HepG2 (cell line): ENCODE results near the gene NHSL1. TPM values are rescaled to one million over a fixed set of nuclear protein-coding genes. Genes with fewer than 3 reads are reported as not detected.

Source experiments
- AHR ChIP-seq: IDR thresholded peaks from 2 replicates; pipeline ENCODE4 v1.6.1; 2018; ENCODE audit warnings: missing genetic modification reagents, missing compliant biosample characterization
- DR1 ChIP-seq: sonication (generic); formaldehyde crosslinking; IDR thresholded peaks from 2 replicates; pipeline ENCODE4 v1.8.0; 2021; ENCODE audit warnings: mild to moderate bottlenecking, missing genetic modification reagents, inconsistent platforms
- EEA1 ChIP-seq: sonication (generic); formaldehyde crosslinking; IDR thresholded peaks from 2 replicates; pipeline ENCODE4 v1.5.1; 2020; ENCODE audit warnings: mild to moderate bottlenecking, missing genetic modification reagents, borderline replicate concordance
- HOXA3 ChIP-seq: sonication (generic); formaldehyde crosslinking; IDR thresholded peaks from 2 replicates; pipeline ENCODE4 v1.5.0; 2020; ENCODE audit warnings: missing genetic modification reagents
- KDM5B ChIP-seq: sonication (generic); formaldehyde crosslinking; IDR thresholded peaks from 2 replicates; pipeline ENCODE4 v1.4.0; 2020; ENCODE audit warnings: missing genetic modification reagents, mild to moderate bottlenecking, borderline replicate concordance
- KMT2A ChIP-seq: sonication (generic); formaldehyde crosslinking; IDR thresholded peaks from 2 replicates; pipeline ENCODE4 v1.4.0; 2020; ENCODE audit warnings: missing genetic modification reagents
- MEF2D ChIP-seq: sonication (generic); formaldehyde crosslinking; IDR thresholded peaks from 2 replicates; pipeline ENCODE4 v1.5.1; 2020; ENCODE audit warnings: mild to moderate bottlenecking, missing genetic modification reagents
- MYPOP ChIP-seq: sonication (generic); formaldehyde crosslinking; IDR thresholded peaks from 2 replicates; pipeline ENCODE4 v1.8.1; 2023; ENCODE audit warnings: mild to moderate bottlenecking, moderate library complexity, missing genetic modification reagents
- PAX8 ChIP-seq: sonication (generic); formaldehyde crosslinking; IDR thresholded peaks from 2 replicates; pipeline ENCODE4 v1.8.0; 2022; ENCODE audit warnings: mild to moderate bottlenecking, missing genetic modification reagents, borderline replicate concordance
- RAD21 ChIP-seq: fragments of 450-650 bp; formaldehyde crosslinking; IDR thresholded peaks from 2 replicates; pipeline ENCODE4 v1.5.0; 2020; ENCODE audit warnings: mild to moderate bottlenecking
- ZBTB3 ChIP-seq: sonication (generic); formaldehyde crosslinking; IDR thresholded peaks from 2 replicates; pipeline ENCODE4 v1.4.0; 2020; ENCODE audit warnings: low read depth, mild to moderate bottlenecking, moderate library complexity, missing genetic modification reagents, borderline replicate concordance
- ZNF431 ChIP-seq: sonication (generic); formaldehyde crosslinking; IDR thresholded peaks from 2 replicates; pipeline ENCODE4 v1.9.0; 2022; ENCODE audit warnings: missing genetic modification reagents, low read depth, mild to moderate bottlenecking, borderline replicate concordance
- ZNF816 ChIP-seq: sonication (generic); formaldehyde crosslinking; IDR thresholded peaks from 2 replicates; pipeline ENCODE4 v1.8.0; 2022; ENCODE audit warnings: missing genetic modification reagents, mild to moderate bottlenecking, borderline replicate concordance
- polyA plus RNA-seq, 8 experiments: library from polyadenylated mRNA; depleted of rRNA in 3 of 8; stranded (reverse) in 7 of 8; unstranded in 1 of 8; fragments of >200 nt; fragmentation: Illumina TruSeq in 4 of 8; extraction: Trizol in 4 of 8; gene quantifications; 2 replicates each; pipeline versions ENCODE4 v1.2.1 to v1.2.3, GENCODE V29; 2011 to 2016; ENCODE audit warnings: low read depth in 4 of 8, missing spikeins in 1 of 8, mixed read lengths in 1 of 8; ENCODE audit not compliant: insufficient read depth in 1 of 8
- total RNA-seq, 5 experiments: library from RNA; depleted of rRNA; stranded (reverse); fragments of >200 nt; fragmentation: Illumina TruSeq; extraction: Trizol; gene quantifications; 2 replicates each; pipeline ENCODE4 v1.2.3, GENCODE V29; 2016; ENCODE audit warnings: low read depth in 1 of 5
- TF ChIP-seq, protein P1 (sequence below): sonication (generic); formaldehyde crosslinking; IDR thresholded peaks from 2 replicates; pipeline ENCODE4 v1.4.0; 2020; ENCODE audit warnings: missing genetic modification reagents, borderline replicate concordance
- TF ChIP-seq, protein P2 (sequence below): sonication (generic); formaldehyde crosslinking; IDR thresholded peaks from 2 replicates; pipeline ENCODE4 v1.4.0; 2020; ENCODE audit warnings: missing genetic modification reagents, mild to moderate bottlenecking, borderline replicate concordance

Gene NHSL1
- total and polyA plus RNA-seq, 2 of the 13 experiments (the other 11 are each of a cell fraction or from before 2014, with no cell fraction given), result 24.9 to 53.6 TPM

GRCh38 chr6:138499303-138500018, at the start of gene NHSL1 (continued):
- TF ChIP-seq, protein P1, sequence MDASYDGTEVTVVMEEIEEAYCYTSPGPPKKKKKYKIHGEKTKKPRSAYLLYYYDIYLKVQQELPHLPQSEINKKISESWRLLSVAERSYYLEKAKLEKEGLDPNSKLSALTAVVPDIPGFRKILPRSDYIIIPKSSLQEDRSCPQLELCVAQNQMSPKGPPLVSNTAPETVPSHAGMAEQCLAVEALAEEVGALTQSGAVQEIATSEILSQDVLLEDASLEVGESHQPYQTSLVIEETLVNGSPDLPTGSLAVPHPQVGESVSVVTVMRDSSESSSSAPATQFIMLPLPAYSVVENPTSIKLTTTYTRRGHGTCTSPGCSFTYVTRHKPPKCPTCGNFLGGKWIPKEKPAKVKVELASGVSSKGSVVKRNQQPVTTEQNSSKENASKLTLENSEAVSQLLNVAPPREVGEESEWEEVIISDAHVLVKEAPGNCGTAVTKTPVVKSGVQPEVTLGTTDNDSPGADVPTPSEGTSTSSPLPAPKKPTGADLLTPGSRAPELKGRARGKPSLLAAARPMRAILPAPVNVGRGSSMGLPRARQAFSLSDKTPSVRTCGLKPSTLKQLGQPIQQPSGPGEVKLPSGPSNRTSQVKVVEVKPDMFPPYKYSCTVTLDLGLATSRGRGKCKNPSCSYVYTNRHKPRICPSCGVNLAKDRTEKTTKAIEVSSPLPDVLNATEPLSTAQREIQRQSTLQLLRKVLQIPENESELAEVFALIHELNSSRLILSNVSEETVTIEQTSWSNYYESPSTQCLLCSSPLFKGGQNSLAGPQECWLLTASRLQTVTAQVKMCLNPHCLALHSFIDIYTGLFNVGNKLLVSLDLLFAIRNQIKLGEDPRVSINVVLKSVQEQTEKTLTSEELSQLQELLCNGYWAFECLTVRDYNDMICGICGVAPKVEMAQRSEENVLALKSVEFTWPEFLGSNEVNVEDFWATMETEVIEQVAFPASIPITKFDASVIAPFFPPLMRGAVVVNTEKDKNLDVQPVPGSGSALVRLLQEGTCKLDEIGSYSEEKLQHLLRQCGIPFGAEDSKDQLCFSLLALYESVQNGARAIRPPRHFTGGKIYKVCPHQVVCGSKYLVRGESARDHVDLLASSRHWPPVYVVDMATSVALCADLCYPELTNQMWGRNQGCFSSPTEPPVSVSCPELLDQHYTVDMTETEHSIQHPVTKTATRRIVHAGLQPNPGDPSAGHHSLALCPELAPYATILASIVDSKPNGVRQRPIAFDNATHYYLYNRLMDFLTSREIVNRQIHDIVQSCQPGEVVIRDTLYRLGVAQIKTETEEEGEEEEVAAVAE (CRISPR knock-in tag), result 0 out of 2 replicates have a peak, but pooled peaks have one; percentile 20
- TF ChIP-seq ZNF816 (CRISPR knock-in tag), result no peak
- TF ChIP-seq DR1, result peak; percentile 75; the same call in 1 of the 2 replicates
- peak; percentile 63; the same call in 1 of the 2 replicates for TF ChIP-seq KMT2A (CRISPR knock-in tag)
- no peak for TF ChIP-seq EEA1 (CRISPR knock-in tag)
- TF ChIP-seq PAX8 (CRISPR knock-in tag), result no peak
- TF ChIP-seq ZNF431 (CRISPR knock-in tag), result no peak
- TF ChIP-seq RAD21 (CRISPR knock-in tag), result no peak
- TF ChIP-seq AHR (CRISPR knock-in tag), result no peak
- peak; percentile 22; the same call in 1 of the 2 replicates for TF ChIP-seq MEF2D
- peak; percentile 74; the same call in 1 of the 2 replicates for TF ChIP-seq ZBTB3
- TF ChIP-seq HOXA3 (CRISPR knock-in tag), result peak; percentile 53; the same call in 1 of the 2 replicates
- TF ChIP-seq, protein P2, sequence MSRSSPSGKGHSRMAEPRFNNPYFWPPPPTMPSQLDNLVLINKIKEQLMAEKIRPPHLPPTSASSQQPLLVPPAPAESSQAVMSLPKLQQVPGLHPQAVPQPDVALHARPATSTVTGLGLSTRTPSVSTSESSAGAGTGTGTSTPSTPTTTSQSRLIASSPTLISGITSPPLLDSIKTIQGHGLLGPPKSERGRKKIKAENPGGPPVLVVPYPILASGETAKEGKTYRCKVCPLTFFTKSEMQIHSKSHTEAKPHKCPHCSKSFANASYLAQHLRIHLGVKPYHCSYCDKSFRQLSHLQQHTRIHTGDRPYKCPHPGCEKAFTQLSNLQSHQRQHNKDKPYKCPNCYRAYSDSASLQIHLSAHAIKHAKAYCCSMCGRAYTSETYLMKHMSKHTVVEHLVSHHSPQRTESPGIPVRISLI (CRISPR knock-in tag), result peak; percentile 37; the same call in 1 of the 2 replicates
- no peak for TF ChIP-seq MYPOP (CRISPR knock-in tag)
- no peak for TF ChIP-seq KDM5B
